Astrocyte (in vitro differentiated cells and primary cell): Measurements from ENCODE around the gene CCDC93. TPM values are rescaled to one million over a fixed set of nuclear protein-coding genes. Genes with fewer than 3 reads are reported as not detected.

Experiments
- DNase-seq: peaks from one replicate; pipeline ENCODE4 v3.0.0-alpha.2; 2010; ENCODE audit warnings: low read depth
- FAIRE-seq: peaks from 2 replicates; lab custom pipeline; 2011; peaks lifted over from hg19 to GRCh38; lab: Jason Lieb, UNC
- H2AFZ ChIP-seq: 2 replicates; pipeline ENCODE4 v1.6.0; 2012; ENCODE audit warnings: low read depth, low read length, inconsistent platforms
- H3K27ac ChIP-seq: 2 replicates; pipeline ENCODE4 v1.5.1; 2011; ENCODE audit warnings: low read depth, low read length, inconsistent platforms
- H3K27me3 ChIP-seq: 2 replicates; pipeline ENCODE4 v1.6.0; 2011; ENCODE audit warnings: low read length, inconsistent platforms; ENCODE audit not compliant: insufficient read depth
- H3K36me3 ChIP-seq: 2 replicates; pipeline ENCODE4 v1.5.1; 2011; ENCODE audit warnings: low read length, inconsistent platforms; ENCODE audit not compliant: insufficient read depth
- H3K4me1 ChIP-seq: 2 replicates; pipeline ENCODE4 v1.5.1; 2011; ENCODE audit warnings: low read length, inconsistent platforms; ENCODE audit not compliant: insufficient read depth
- H3K4me2 ChIP-seq: 2 replicates; pipeline ENCODE4 v1.6.0; 2012; ENCODE audit warnings: low read length, inconsistent platforms
- H3K4me3 ChIP-seq: 2 replicates; pipeline ENCODE4 v1.5.1; 2011; ENCODE audit warnings: low read depth, mild to moderate bottlenecking, low read length, inconsistent platforms; ENCODE audit not compliant: insufficient read depth
- H3K79me2 ChIP-seq: 2 replicates; pipeline ENCODE4 v1.6.0; 2012; ENCODE audit warnings: mild to moderate bottlenecking, low read length, inconsistent platforms; ENCODE audit not compliant: insufficient read depth
- H3K9ac ChIP-seq: 2 replicates; pipeline ENCODE4 v1.6.0; 2012; ENCODE audit warnings: mild to moderate bottlenecking, low read length, inconsistent platforms
- H3K9me3 ChIP-seq: 2 replicates; pipeline ENCODE4 v1.5.1; 2012; ENCODE audit warnings: low read depth, mild to moderate bottlenecking, low read length, inconsistent platforms; ENCODE audit not compliant: insufficient read depth
- H4K20me1 ChIP-seq: 2 replicates; pipeline ENCODE4 v1.6.0; 2012; ENCODE audit warnings: low read length, inconsistent platforms; ENCODE audit not compliant: insufficient read depth
- H3K27ac Mint-ChIP-seq: one replicate; pipeline ENCODE4 v1.8.0; 2021; ENCODE audit warnings: mild to moderate bottlenecking, mixed read lengths; ENCODE audit not compliant: unreplicated experiment
- H3K27me3 Mint-ChIP-seq: one replicate; pipeline ENCODE4 v1.8.0; 2021; ENCODE audit warnings: low read depth, mixed read lengths; ENCODE audit not compliant: unreplicated experiment
- H3K36me3 Mint-ChIP-seq: one replicate; pipeline ENCODE4 v1.8.0; 2021; ENCODE audit warnings: low read depth, mixed read lengths; ENCODE audit not compliant: unreplicated experiment
- H3K4me1 Mint-ChIP-seq: one replicate; pipeline ENCODE4 v1.8.0; 2021; ENCODE audit warnings: low read depth, mixed read lengths; ENCODE audit not compliant: unreplicated experiment
- H3K4me3 Mint-ChIP-seq: one replicate; pipeline ENCODE4 v1.8.0; 2021; ENCODE audit warnings: mild to moderate bottlenecking, moderate library complexity, mixed read lengths; ENCODE audit not compliant: unreplicated experiment
- H3K9me3 Mint-ChIP-seq: one replicate; pipeline ENCODE4 v1.8.0; 2021; ENCODE audit warnings: mild to moderate bottlenecking, mixed read lengths; ENCODE audit not compliant: unreplicated experiment
- EZH2 ChIP-seq: IDR thresholded peaks from 2 replicates; pipeline ENCODE4 v1.6.1; 2012; ENCODE audit warnings: mild to moderate bottlenecking, low read length, inconsistent platforms; ENCODE audit not compliant: insufficient read depth
- total RNA-seq: library from RNA; stranded (reverse); gene quantifications from 2 replicates; pipeline ENCODE4 v1.2.1, GENCODE V29; 2021
- TF ChIP-seq, protein P1 (sequence below): IDR thresholded peaks from 2 replicates; pipeline ENCODE4 v1.5.1; 2011; ENCODE audit warnings: low read depth, mild to moderate bottlenecking, inconsistent platforms, low read length, moderate library complexity; ENCODE audit not compliant: insufficient read depth

CCDC93 gene
- total RNA-seq, 1 donor from 2014 or later, result 29.1 TPM

GRCh38 chr2:117989854-117990438, 23.9 kb downstream of the CCDC93 start:
- FAIRE-seq (no peak), DNase-seq (no peak)
- no peaks in the 10 kb centered on the region for H3K27me3 Mint-ChIP-seq
- H2AFZ ChIP-seq, result no peak overlapping the region
- no peak for TF ChIP-seq EZH2
- TF ChIP-seq, protein P1, sequence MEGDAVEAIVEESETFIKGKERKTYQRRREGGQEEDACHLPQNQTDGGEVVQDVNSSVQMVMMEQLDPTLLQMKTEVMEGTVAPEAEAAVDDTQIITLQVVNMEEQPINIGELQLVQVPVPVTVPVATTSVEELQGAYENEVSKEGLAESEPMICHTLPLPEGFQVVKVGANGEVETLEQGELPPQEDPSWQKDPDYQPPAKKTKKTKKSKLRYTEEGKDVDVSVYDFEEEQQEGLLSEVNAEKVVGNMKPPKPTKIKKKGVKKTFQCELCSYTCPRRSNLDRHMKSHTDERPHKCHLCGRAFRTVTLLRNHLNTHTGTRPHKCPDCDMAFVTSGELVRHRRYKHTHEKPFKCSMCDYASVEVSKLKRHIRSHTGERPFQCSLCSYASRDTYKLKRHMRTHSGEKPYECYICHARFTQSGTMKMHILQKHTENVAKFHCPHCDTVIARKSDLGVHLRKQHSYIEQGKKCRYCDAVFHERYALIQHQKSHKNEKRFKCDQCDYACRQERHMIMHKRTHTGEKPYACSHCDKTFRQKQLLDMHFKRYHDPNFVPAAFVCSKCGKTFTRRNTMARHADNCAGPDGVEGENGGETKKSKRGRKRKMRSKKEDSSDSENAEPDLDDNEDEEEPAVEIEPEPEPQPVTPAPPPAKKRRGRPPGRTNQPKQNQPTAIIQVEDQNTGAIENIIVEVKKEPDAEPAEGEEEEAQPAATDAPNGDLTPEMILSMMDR, result no peak
- no peak overlapping the region for H3K4me3 ChIP-seq
- H3K4me2 ChIP-seq, result no peak overlapping the region
- H3K4me1 ChIP-seq, result no peaks in the 10 kb centered on the region
- H3K9me3 Mint-ChIP-seq, result no peaks in the 10 kb centered on the region
- no peaks in the 10 kb centered on the region for H3K79me2 ChIP-seq
- no peaks in the 10 kb centered on the region for H3K9me3 ChIP-seq
- no peak overlapping the region for H3K9ac ChIP-seq
- peaks cover 29% of the 10 kb centered on the region for H3K36me3 ChIP-seq
- H3K27ac Mint-ChIP-seq, result no peak overlapping the region
- no peak overlapping the region for H3K27ac ChIP-seq
- H3K4me3 Mint-ChIP-seq, result no peak overlapping the region
- peaks cover 9% of the 10 kb centered on the region for H3K36me3 Mint-ChIP-seq
- no peaks in the 10 kb centered on the region for H3K27me3 ChIP-seq
- H3K4me1 Mint-ChIP-seq, result no peaks in the 10 kb centered on the region
- H4K20me1 ChIP-seq, result no peaks in the 10 kb centered on the region

DNA sequence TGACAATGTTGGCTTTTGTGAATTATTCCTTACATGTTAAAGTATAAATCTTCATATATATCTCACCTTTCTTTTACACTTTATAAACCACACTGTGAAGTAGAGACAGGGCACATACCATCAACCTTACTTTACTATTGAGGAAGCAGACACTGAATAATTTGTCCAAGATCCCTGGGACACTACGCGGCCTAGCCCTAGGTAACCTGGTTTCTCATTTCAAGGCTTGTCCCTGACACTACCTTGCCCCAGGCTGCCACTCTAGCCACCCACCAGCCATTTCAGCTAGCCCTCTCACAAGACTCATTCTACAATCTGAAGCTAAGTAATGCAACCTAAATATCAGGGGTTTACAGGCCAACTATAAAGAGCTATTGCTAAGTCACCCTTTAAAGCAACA, 26.7 kb downstream of the CCDC93 start:
- no peak for TF ChIP-seq EZH2
- TF ChIP-seq, protein P1, result no peak
- Mint-ChIP-seq H3K27ac (no peak overlapping the region), H3K4me1 (peaks cover 12% of the 10 kb centered on the region), H3K36me3 (peaks cover 9% of the 10 kb centered on the region), H3K4me3 (no peak overlapping the region), H3K9me3 (no peaks in the 10 kb centered on the region), H3K27me3 (no peaks in the 10 kb centered on the region)
- Histone ChIP-seq H3K4me1 (peaks cover 13% of the 10 kb centered on the region), H3K4me2 (no peak overlapping the region), H3K9ac (no peak overlapping the region), H3K79me2 (no peaks in the 10 kb centered on the region), H2AFZ (no peak overlapping the region), H3K27me3 (no peaks in the 10 kb centered on the region), H3K36me3 (peaks cover 14% of the 10 kb centered on the region), H3K27ac (no peak overlapping the region), H3K9me3 (no peaks in the 10 kb centered on the region), H4K20me1 (no peaks in the 10 kb centered on the region), H3K4me3 (no peak overlapping the region)
- DNase-seq (no peak), FAIRE-seq (no peak)

DNA sequence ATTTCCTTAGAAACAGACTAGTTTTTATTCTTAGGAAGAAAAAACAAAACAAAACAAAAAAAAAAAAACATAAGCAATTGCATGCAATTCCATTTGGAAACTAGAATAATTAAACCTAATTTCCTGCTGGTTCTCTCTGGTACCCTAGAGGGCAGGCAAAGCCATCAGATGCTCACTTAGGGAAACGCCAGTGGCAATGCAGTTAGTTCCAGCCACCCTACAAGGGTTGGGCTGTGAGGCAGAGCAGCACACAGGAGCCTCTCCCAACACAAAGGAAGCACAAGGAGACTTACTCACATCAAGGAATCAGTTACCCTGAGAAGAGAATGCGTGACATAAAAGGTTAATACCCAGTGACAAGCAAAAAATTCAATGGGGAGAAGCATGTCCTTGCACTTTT, 28.8 kb downstream of the CCDC93 start:
- no peaks in the 10 kb centered on the region for H3K9me3 Mint-ChIP-seq
- no peaks in the 10 kb centered on the region for H3K79me2 ChIP-seq
- H3K9ac ChIP-seq, result no peak overlapping the region
- no peaks in the 10 kb centered on the region for H3K27me3 Mint-ChIP-seq
- H3K4me2 ChIP-seq, result no peak overlapping the region
- FAIRE-seq (no peak), DNase-seq (no peak)
- no peak overlapping the region for H3K4me3 ChIP-seq
- no peak overlapping the region for H3K27ac Mint-ChIP-seq
- peaks cover 26% of the 10 kb centered on the region for H3K4me1 ChIP-seq
- H4K20me1 ChIP-seq, result no peaks in the 10 kb centered on the region
- no peak overlapping the region for H3K4me3 Mint-ChIP-seq
- H3K27ac ChIP-seq, result no peak overlapping the region
- no peaks in the 10 kb centered on the region for H3K27me3 ChIP-seq
- TF ChIP-seq EZH2, result no peak
- TF ChIP-seq, protein P1, result no peak
- peaks cover 9% of the 10 kb centered on the region for H3K36me3 ChIP-seq
- H3K36me3 Mint-ChIP-seq, result peaks cover 4% of the 10 kb centered on the region
- H3K4me1 Mint-ChIP-seq, result peaks cover 21% of the 10 kb centered on the region
- no peak overlapping the region for H2AFZ ChIP-seq
- no peaks in the 10 kb centered on the region for H3K9me3 ChIP-seq
